ENCODE results near the gene ZSCAN12. TPM values are rescaled to one million over a fixed set of nuclear protein-coding genes. Genes with fewer than 3 reads are reported as not detected.
"Not testable (repeated sequence)": the region's sequence is repeated elsewhere in the genome, so short reads cannot be mapped to it uniquely, and the experiment has no call there.

ZSCAN12 gene
- 16.7 TPM for total RNA-seq (ENCODE audit: unreplicated experiment)
- long read RNA-seq, partial matches to known transcripts = 1 of 3 reads
- long read RNA-seq, other reads (novel, unspliced or antisense) = 2 of 3 reads

GRCh38 chr6:28399350-28400121 lies at the start of gene ZSCAN12:
ZSCAN12 (minus strand) TSS chr6:28399747; CDS start chr6:28398405, 1,342 bp downstream.
- peak; percentile 90 for DNase-seq
- Mint-ChIP-seq H3K27me3 (ENCODE audit: unreplicated experiment) (peaks cover 8% of the 10 kb centered on the region), H3K36me3 (ENCODE audit: unreplicated experiment) (no peaks in the 10 kb centered on the region), H3K4me1 (ENCODE audit: low read depth, unreplicated experiment) (peaks cover 26% of the 10 kb centered on the region), H3K27ac (ENCODE audit: unreplicated experiment) (peak within 1 kb of the TSS; percentile 96), H3K9me3 (ENCODE audit: unreplicated experiment) (peaks cover 2% of the 10 kb centered on the region), H3K4me3 (ENCODE audit: unreplicated experiment) (peak within 1 kb of the TSS; percentile 94)
- peak; percentile 32 for TF ChIP-seq CTCF (IDR thresholded peaks at IDR 0.05; ENCODE audit: partially characterized antibody, unreplicated experiment)

GRCh38 chr6:28449056-28449455 lies 49.5 kb upstream of the ZSCAN12 start:
- DNase-seq = no peak
- Mint-ChIP-seq H3K27me3 (ENCODE audit: unreplicated experiment) (no peaks in the 10 kb centered on the region), H3K36me3 (ENCODE audit: unreplicated experiment) (no peaks in the 10 kb centered on the region), H3K4me3 (ENCODE audit: unreplicated experiment) (no peak overlapping the region), H3K4me1 (ENCODE audit: low read depth, unreplicated experiment) (no peaks in the 10 kb centered on the region), H3K27ac (ENCODE audit: unreplicated experiment) (no peak overlapping the region), H3K9me3 (ENCODE audit: unreplicated experiment) (no peaks in the 10 kb centered on the region)
- TF ChIP-seq CTCF (IDR thresholded peaks at IDR 0.05; ENCODE audit: partially characterized antibody, unreplicated experiment) = no peak

GRCh38 chr6:28447512-28447906 lies 48.0 kb upstream of the ZSCAN12 start:
- DNase-seq; H3K4me1 Mint-ChIP-seq (ENCODE audit: low read depth, unreplicated experiment); H3K36me3 Mint-ChIP-seq (ENCODE audit: unreplicated experiment); H3K27me3 Mint-ChIP-seq (ENCODE audit: unreplicated experiment); H3K27ac Mint-ChIP-seq (ENCODE audit: unreplicated experiment); H3K9me3 Mint-ChIP-seq (ENCODE audit: unreplicated experiment): not testable (repeated sequence)
- peak overlapping the region; percentile 87 for H3K4me3 Mint-ChIP-seq (ENCODE audit: unreplicated experiment)

- no peak for TF ChIP-seq CTCF (IDR thresholded peaks at IDR 0.05; ENCODE audit: partially characterized antibody, unreplicated experiment)
- Mint-ChIP-seq H3K9me3 (ENCODE audit: unreplicated experiment) (peaks cover 8% of the 10 kb centered on the region), H3K27me3 (ENCODE audit: unreplicated experiment) (peaks cover 6% of the 10 kb centered on the region), H3K4me3 (ENCODE audit: unreplicated experiment) (peak overlapping the region; percentile 87), H3K27ac (ENCODE audit: unreplicated experiment) (peak overlapping the region; percentile 13), H3K4me1 (ENCODE audit: low read depth, unreplicated experiment) (peaks cover 2% of the 10 kb centered on the region), H3K36me3 (ENCODE audit: unreplicated experiment) (no peaks in the 10 kb centered on the region)
- DNase-seq = peak; percentile 59
Measured at GRCh38 chr6:28446818-28447511, 47.4 kb upstream of the ZSCAN12 start.

- not testable (repeated sequence) for DNase-seq; H3K36me3 Mint-ChIP-seq (ENCODE audit: unreplicated experiment); H3K4me1 Mint-ChIP-seq (ENCODE audit: low read depth, unreplicated experiment); H3K9me3 Mint-ChIP-seq (ENCODE audit: unreplicated experiment); H3K27me3 Mint-ChIP-seq (ENCODE audit: unreplicated experiment); H3K4me3 Mint-ChIP-seq (ENCODE audit: unreplicated experiment)
- peak overlapping the region; percentile 45 for H3K27ac Mint-ChIP-seq (ENCODE audit: unreplicated experiment)
Measured at GRCh38 chr6:28444759-28445158, 45.2 kb upstream of the ZSCAN12 start.
